HL-60 (cell line): Measurements from ENCODE around the gene CFAP299.

Source experiments
- DNase-seq, 2 experiments: peaks; one replicate each; pipeline ENCODE4 v3.0.0-alpha.2; 2010 to 2020; ENCODE audit warnings: low read depth in 1 of 2, low spot score in 1 of 2
- H3K27ac ChIP-seq: fragments of 250-450 bp; sonication (Bioruptor Pico); replicated peaks from 2 replicates; pipeline ENCODE4 v1.5.1; 2020; ENCODE audit warnings: mild to moderate bottlenecking, moderate library complexity
- H3K27me3 ChIP-seq: fragments of 250-450 bp; sonication (Bioruptor Pico); 2 replicates; pipeline ENCODE4 v1.5.1; 2021; ENCODE audit warnings: mild to moderate bottlenecking, moderate library complexity; ENCODE audit not compliant: insufficient read depth, poor library complexity, severe bottlenecking
- H3K4me3 ChIP-seq: replicated peaks from 2 replicates; pipeline ENCODE4 v1.5.1; 2011; ENCODE audit warnings: mild to moderate bottlenecking, control low read depth, low read length; ENCODE audit not compliant: insufficient read depth
- CTCF ChIP-seq: IDR thresholded peaks from one replicate; pipeline ENCODE4 v1.5.1; 2011; ENCODE audit warnings: low read length, control low read depth, inconsistent platforms; ENCODE audit not compliant: insufficient read depth
- GABPA ChIP-seq: IDR thresholded peaks from 2 replicates; pipeline ENCODE4 v1.6.1; 2012; ENCODE audit warnings: low read depth
- POLR2AphosphoS5 ChIP-seq: IDR thresholded peaks from 2 replicates; pipeline ENCODE4 v1.6.1; 2012; ENCODE audit warnings: low read depth
- REST ChIP-seq: IDR thresholded peaks from 2 replicates; pipeline ENCODE4 v1.6.1; 2012; ENCODE audit warnings: low read depth; ENCODE audit not compliant: insufficient replicate concordance
- SPI1 ChIP-seq: IDR thresholded peaks from 2 replicates; pipeline ENCODE4 v1.6.1; 2012; ENCODE audit warnings: low read depth, mild to moderate bottlenecking, borderline replicate concordance

The CFAP299 gene

GRCh38 chr4:80466618-80467017 lies 131.1 kb downstream of the CFAP299 start:
- H3K4me3 ChIP-seq: no peak overlapping the region
- no peak overlapping the region for H3K27ac ChIP-seq
- TF ChIP-seq REST: no peak
- TF ChIP-seq SPI1: no peak
- TF ChIP-seq CTCF: no peak
- no peak for TF ChIP-seq GABPA
- TF ChIP-seq POLR2AphosphoS5: no peak
- H3K27me3 ChIP-seq: no peaks in the 10 kb centered on the region
- DNase-seq: no peak

- DNase-seq: no peak
- H3K27me3 ChIP-seq: no peaks in the 10 kb centered on the region
- no peak overlapping the region for H3K27ac ChIP-seq
- no peak for TF ChIP-seq CTCF
- TF ChIP-seq REST: no peak
- TF ChIP-seq POLR2AphosphoS5: no peak
- no peak for TF ChIP-seq GABPA
- no peak for TF ChIP-seq SPI1
- H3K4me3 ChIP-seq: no peak overlapping the region
Measured at GRCh38 chr4:80471756-80472155, 136.2 kb downstream of the CFAP299 start.

GRCh38 chr4:80475236-80475635 lies 139.7 kb downstream of the CFAP299 start:
- no peak overlapping the region for H3K27ac ChIP-seq
- no peak overlapping the region for H3K4me3 ChIP-seq
- TF ChIP-seq REST: no peak
- no peak for TF ChIP-seq CTCF
- no peak for TF ChIP-seq SPI1
- no peak for TF ChIP-seq POLR2AphosphoS5
- no peak for TF ChIP-seq GABPA
- DNase-seq: no peak
- H3K27me3 ChIP-seq: no peaks in the 10 kb centered on the region
